ENCODE results near the gene ASB18. TPM values are rescaled to one million over a fixed set of nuclear protein-coding genes. Genes with fewer than 3 reads are reported as not detected.

ASB18 gene
- total RNA-seq, 1 donor from 2014 or later: not detected

GRCh38 chr2:236180831-236181453 lies 83.3 kb downstream of the ASB18 start:
- Mint-ChIP-seq H3K4me3 (peak overlapping the region; percentile 62), H3K9me3 (no peaks in the 10 kb centered on the region), H3K4me1 (ENCODE audit: unreplicated experiment) (peaks cover 16% of the 10 kb centered on the region), H3K27ac (no peak overlapping the region), H3K27me3 (peaks cover 60% of the 10 kb centered on the region), H3K36me3 (no peaks in the 10 kb centered on the region)
- TF ChIP-seq, protein P1, sequence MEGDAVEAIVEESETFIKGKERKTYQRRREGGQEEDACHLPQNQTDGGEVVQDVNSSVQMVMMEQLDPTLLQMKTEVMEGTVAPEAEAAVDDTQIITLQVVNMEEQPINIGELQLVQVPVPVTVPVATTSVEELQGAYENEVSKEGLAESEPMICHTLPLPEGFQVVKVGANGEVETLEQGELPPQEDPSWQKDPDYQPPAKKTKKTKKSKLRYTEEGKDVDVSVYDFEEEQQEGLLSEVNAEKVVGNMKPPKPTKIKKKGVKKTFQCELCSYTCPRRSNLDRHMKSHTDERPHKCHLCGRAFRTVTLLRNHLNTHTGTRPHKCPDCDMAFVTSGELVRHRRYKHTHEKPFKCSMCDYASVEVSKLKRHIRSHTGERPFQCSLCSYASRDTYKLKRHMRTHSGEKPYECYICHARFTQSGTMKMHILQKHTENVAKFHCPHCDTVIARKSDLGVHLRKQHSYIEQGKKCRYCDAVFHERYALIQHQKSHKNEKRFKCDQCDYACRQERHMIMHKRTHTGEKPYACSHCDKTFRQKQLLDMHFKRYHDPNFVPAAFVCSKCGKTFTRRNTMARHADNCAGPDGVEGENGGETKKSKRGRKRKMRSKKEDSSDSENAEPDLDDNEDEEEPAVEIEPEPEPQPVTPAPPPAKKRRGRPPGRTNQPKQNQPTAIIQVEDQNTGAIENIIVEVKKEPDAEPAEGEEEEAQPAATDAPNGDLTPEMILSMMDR (conservative IDR thresholded peaks at IDR 0.05): peak; percentile 97
- DNase-seq (ENCODE audit: extremely low spot score, unreplicated experiment): no peak

DNA sequence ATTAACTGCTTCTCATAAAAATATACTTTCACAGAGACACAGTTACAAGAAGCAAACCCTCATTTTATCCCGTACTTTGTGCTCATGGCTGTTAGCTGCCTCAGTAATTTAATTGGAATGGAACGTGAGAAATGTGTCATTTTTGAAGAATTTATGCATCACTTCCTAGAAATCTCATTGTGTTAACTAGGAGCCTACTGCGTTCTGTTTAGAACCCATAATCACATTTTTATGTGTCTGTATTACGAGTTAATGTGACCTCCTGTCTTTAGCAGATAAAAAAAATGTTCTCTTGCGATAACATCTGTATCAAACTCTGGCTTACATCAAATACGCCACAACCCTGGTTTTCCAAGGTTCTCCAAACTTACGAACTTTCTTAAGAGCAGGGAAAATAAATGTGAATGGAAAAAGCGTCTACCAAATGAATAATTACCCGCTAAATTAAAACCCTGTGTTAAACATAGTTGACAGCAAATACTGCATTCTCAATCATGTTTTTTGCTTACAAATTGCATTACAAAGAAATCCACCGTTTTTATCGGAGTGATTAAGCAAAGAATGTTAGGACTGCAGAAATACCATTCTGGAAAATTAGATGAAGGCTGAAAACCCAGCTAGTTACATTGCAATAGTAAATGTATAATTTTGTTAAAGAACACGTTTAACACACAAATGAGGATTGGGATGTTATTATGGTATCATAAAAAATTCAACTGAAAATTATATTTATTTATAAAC lies 84.0 kb downstream of the ASB18 start:
- Mint-ChIP-seq H3K27ac (peak overlapping the region; percentile 40), H3K4me3 (peak overlapping the region; percentile 84), H3K27me3 (peaks cover 64% of the 10 kb centered on the region)

DNA sequence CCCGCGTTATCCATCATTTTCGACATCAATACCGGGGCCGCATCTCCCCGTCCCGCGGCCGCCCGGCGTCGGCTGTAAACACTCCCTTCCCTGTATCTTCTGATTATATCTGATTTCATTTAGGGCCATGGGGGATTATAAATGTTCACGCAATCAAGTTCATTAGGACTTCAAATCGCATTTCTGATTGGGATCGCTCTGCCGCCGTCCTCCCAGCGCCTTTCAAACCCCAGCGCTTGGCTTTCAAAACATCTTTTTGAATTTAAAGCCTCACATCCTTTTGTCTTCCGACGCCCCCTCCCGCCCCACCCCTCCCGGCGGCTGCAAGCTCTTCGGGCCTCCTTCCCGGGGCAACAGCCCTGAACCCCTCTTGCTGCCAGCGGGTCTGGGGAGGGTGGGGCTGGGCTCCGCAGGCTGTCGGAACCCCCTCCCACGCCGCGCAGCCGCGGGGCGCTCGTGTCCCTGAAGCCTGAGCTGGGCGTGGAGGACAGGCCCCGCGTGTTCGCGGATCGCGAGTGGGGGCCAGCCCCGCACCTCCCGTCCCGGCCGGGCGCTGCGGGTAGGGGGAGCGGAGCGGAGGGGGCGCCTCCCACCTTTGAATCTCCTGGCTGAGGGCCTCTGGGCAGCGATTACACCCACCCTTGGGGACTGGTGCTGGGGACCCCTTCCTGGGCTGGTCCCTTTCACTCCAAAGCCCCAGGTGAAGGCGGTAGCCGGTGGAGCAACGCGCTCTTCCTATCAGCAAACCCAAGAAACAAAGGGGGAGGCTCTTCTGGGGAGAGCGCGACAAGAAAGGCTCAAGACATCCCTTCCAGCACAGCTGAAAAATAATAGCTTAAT lies 84.8 kb downstream of the ASB18 start:
- Mint-ChIP-seq H3K4me1 (ENCODE audit: unreplicated experiment) (peaks cover 19% of the 10 kb centered on the region), H3K27me3 (peaks cover 71% of the 10 kb centered on the region), H3K9me3 (no peaks in the 10 kb centered on the region), H3K27ac (peak overlapping the region; percentile 56), H3K4me3 (peak overlapping the region; percentile 87), H3K36me3 (no peaks in the 10 kb centered on the region)
- DNase-seq (ENCODE audit: extremely low spot score, unreplicated experiment): no peak
- TF ChIP-seq, protein P1 (conservative IDR thresholded peaks at IDR 0.05): no peak

More for the DNA sequence above, 84.0 kb downstream of the ASB18 start:
- H3K36me3 Mint-ChIP-seq: no peaks in the 10 kb centered on the region
- peaks cover 18% of the 10 kb centered on the region for H3K4me1 Mint-ChIP-seq (ENCODE audit: unreplicated experiment)
- H3K9me3 Mint-ChIP-seq: no peaks in the 10 kb centered on the region
- TF ChIP-seq, protein P1 (conservative IDR thresholded peaks at IDR 0.05): no peak
- DNase-seq (ENCODE audit: extremely low spot score, unreplicated experiment): no peak

- TF ChIP-seq, protein P1 (conservative IDR thresholded peaks at IDR 0.05): no peak
- H3K4me1 Mint-ChIP-seq (ENCODE audit: unreplicated experiment): peaks cover 25% of the 10 kb centered on the region
- peaks cover 76% of the 10 kb centered on the region for H3K27me3 Mint-ChIP-seq
- peak overlapping the region; percentile 56 for H3K27ac Mint-ChIP-seq
- H3K9me3 Mint-ChIP-seq: no peaks in the 10 kb centered on the region
- no peak for DNase-seq (ENCODE audit: extremely low spot score, unreplicated experiment)
- H3K4me3 Mint-ChIP-seq: peak overlapping the region; percentile 87
- H3K36me3 Mint-ChIP-seq: no peaks in the 10 kb centered on the region
Measured at GRCh38 chr2:236178890-236179235, 85.3 kb downstream of the ASB18 start.

DNA sequence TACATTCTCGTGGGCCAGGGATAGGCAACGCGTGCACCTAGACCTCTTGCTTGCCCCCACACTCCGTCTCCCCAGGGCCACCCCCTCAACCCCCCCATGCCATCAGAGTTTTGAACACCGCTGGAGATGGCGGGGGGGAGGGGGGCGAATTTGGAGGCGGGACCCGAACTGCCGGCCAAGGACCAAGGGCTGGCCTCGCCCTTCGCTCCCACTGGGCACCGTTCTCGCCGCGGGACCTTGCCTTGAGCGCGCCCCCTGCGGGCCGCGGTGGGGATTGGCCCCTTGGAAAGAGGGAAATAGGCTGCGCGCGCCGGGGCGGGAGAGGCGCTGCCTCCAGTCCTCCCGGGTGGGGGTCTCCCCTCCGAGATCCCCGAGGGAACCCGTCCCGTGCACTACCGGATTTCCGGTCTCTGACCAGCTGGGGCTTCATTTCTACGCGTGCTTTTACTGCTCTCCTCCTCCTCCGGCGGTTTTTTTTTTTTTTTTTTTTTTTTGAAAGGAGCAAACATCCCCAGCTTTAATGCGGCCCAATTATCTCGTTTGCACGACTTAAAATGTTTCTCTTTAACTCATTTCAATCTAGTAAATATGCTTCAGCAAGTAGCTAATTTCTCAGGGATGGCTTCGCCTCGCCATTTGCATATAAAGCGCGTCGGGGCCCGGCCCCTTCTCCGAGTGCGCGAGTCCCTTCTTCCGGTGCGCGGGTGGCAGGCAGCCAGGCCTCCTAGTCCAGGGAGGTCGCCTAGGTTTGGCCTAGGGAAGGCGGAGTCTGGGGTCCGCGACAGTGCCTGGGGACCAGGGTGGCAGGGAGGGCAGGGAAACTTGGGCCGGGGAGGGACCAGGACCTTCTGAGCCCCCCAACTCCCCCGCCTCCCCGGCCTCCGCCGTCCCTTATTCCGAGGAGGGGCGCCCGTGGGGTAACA lies 86.0 kb downstream of the ASB18 start:
- TF ChIP-seq, protein P1 (conservative IDR thresholded peaks at IDR 0.05): peak; percentile 90
- no peaks in the 10 kb centered on the region for H3K9me3 Mint-ChIP-seq
- H3K36me3 Mint-ChIP-seq: no peaks in the 10 kb centered on the region
- peak; percentile 89 for DNase-seq (ENCODE audit: extremely low spot score, unreplicated experiment)
- peaks cover 26% of the 10 kb centered on the region for H3K4me1 Mint-ChIP-seq (ENCODE audit: unreplicated experiment)
- H3K27me3 Mint-ChIP-seq: peaks cover 74% of the 10 kb centered on the region
- peak overlapping the region; percentile 87 for H3K4me3 Mint-ChIP-seq
- H3K27ac Mint-ChIP-seq: peak overlapping the region; percentile 62
